HG03378 (cell line): ENCODE results near the gene TMEM132C.

Source experiments
- ATAC-seq: cut with Tn5 transposase; IDR thresholded peaks from one replicate; pipeline ENCODE4 v1.9.1; 2021; ENCODE audit warnings: mild to moderate bottlenecking, moderate library complexity; ENCODE audit not compliant: unreplicated experiment

Gene TMEM132C

DNA sequence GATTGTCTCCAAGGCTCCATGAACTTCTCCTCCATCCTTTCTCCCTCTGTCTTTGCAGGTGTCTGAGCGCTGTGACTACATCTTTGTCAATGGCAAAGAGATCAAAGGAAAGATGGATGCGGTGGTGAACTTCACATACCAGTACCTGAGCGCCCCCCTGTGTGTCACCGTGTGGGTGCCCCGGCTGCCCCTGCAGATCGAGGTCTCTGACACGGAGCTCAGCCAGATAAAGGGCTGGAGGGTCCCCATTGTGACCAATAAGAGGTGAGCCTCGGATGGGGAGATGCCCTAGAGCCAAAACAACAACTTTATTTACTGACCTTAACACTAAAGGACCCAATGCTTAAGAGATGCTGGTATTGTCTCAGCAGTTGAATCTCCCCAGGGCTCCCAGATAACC lies 426.8 kb downstream of the TMEM132C start:
- no peak for ATAC-seq

DNA sequence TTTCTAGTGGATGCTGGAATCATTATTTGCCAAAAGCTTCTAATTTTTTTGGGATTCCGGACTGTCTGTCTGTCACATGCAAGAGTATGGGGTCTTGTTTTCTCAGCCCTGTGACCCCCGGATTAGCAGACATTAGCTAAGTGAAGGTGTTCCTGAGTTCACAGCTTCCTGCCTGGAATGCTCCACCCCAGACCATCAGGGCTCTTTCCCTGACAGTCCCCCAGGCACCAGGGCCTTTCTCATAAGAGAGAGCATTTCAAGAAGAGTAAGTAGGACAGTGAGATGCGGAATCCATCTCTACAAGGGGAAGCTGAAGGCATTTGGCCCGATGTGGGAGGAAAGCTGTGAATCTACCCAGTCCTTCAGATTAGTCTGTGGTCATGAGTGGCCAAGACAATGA lies 427.5 kb downstream of the TMEM132C start:
- ATAC-seq = no peak

DNA sequence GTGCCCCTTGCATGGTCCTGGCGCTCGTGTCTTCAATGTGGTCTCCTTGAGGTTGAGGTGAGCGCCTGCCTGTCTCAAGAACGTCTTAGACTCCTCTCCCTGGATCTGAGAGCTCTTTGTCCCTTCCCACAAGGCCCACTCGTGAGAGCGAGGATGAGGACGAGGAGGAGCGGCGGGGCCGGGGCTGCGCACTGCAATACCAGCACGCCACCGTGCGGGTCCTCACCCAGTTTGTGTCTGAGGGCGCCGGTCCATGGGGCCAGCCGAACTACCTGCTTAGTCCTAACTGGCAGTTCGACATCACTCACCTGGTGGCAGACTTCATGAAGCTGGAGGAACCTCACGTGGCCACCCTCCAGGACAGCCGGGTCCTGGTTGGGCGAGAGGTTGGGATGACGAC lies 428.7 kb downstream of the TMEM132C start:
- ATAC-seq = no peak

DNA sequence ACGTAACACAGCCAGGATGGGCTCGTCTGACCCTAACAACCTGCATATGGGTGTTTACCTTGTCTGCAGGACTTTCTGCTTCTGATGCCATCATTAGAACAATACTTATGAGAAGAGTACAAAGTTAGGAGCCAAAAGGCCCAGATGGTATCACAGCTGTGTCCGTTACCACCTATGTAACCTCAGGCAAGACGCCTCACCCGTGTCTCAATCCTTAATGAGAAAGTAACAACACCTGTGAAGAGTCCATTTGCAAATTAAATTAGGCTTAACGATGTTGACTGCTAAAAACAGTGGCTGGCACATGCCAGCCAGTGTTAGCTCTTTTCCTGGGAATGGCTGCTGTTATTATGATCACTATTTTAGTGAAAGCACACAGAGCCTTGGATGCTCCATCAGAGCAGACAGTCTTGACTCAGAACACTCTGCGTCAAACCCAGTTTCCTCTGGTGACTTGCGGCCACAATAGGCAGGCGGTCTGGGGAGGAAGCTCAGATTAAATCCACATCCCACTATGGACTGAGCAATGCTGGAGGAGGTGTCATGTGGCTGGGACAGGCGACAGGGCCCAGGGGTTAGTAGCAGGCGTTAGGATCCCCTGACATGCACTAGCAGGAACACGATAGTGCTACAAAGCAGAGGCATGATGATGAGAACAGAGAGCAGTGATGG lies 431.5 kb downstream of the TMEM132C start:
- no peak for ATAC-seq

DNA sequence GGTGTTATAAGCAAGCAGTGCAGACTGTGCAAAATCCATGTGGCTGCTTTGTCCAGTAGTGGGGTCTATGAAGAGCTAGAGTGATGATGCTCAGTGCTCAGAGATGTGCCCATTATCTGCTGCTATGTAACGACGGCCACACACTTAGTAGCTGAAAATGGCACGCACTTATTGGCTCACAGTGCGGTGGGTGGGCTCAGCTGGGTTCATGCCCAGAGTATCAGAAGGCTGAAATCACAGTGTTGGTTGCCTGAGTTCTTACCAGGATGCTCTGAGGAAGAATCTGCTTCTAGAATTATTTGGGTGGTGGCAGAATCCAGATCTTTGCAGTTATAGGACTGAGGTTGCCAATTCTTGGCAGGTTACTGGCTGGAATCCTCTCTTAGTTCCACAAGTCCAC lies 432.1 kb downstream of the TMEM132C start:
- ATAC-seq = no peak

DNA sequence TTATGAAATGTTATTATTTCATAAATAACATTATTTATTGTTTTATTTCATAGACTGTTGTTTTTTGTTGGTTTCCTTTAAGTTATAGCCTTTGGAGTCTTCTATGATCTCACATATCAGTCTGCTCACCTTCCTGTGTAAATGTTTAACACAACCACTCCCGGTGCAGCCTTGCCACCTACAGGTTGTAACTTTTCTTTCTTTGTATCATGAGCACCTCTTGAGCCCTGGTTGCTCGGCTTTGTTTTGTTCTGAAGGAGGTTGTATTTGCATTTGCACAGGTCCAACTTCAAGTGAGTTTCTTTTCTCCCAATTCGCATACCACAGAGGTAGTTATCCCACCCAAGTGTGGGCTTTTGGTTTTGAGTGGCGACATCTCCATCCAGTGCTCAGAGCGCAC lies 435.4 kb downstream of the TMEM132C start:
- no peak for ATAC-seq

DNA sequence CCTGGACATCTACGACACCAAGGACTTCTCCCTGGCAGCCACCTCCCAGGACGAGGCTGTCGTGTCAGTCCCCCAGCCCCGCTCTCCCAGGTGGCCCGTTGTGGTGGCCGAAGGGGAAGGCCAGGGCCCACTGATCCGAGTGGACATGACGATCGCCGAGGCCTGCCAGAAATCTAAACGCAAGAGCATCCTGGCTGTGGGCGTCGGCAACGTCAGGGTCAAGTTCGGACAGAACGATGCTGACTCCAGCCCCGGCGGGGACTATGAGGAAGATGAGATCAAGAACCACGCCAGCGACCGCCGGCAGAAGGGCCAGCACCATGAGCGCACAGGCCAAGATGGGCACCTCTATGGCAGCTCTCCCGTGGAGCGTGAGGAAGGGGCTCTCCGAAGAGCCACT lies 438.2 kb downstream of the TMEM132C start:
- ATAC-seq = no peak

DNA sequence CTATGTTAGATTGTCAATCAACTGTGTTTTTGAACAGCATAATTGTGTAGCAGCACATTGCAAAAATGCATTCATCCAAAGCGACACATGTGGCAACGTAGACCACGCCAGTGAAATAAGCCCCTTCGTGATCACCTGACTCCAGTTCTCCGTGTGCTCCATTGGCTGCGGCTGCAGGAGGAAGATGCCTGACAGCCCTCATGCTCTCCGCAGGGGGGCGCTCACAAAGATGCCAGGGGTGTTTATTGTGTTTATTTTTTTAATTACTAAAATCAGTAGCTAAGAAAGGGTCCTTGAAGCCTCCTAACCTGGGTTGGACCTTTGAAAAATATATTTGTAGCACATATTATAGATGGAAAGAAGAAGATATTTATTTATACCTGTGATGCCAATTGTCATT lies 440.5 kb downstream of the TMEM132C start:
- ATAC-seq = no peak

DNA sequence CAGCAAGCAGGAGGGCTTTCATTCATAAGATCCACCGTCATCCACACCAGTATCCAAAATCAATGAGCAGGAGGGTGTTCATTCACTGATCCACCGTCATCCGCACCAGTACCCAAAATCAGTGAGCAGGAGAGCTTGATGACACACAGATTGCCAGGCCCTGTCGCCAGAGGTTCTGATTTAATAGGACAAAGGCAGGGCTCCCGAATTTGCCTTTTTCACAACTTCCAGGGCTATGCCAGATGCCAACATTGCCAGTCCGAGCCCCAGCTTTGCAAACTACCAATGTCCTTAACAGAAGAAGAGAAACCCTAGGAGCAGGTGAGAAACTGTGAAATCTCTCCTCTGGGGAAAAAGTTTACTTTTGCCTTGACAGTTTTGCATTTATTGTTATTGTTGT lies 441.8 kb downstream of the TMEM132C start:
- no peak for ATAC-seq

DNA sequence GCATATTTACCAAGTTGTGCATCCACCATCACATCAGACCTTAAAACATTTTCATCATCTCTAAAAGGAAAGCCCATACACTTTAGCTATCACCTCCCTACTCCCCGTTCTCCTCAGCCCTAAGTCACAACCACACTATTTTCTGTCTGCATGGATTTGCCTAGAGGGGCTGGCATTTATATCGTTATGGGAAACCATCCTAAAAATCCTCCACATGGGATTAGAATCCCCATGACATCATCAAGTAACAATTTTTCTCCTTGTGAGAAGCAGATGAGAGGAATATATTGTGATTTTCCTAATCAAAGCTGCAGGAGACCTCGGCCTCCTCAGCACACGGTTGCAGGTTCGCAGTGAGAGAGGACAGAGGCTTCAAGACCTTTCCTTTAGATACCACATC lies 442.7 kb downstream of the TMEM132C start:
- ATAC-seq = no peak

DNA sequence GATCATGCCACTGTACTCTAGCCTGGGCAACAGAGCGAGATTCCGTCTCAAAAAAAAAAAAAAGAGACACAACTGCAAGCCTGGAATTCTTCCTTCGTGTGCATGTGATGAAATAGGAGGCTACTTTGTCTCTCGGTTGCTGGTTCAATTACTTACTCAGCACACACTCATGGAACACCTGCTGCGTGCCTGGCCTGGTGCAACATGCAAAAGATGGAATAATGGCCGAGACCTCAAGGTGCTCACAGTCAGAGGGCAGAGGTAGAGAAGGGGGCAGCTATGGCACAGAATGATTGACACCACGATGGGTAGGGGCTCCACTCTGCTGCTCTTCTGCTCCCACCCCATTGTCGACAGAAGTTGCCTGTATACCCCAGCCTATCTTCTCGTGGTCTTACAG lies 444.5 kb downstream of the TMEM132C start:
- no peak for ATAC-seq

DNA sequence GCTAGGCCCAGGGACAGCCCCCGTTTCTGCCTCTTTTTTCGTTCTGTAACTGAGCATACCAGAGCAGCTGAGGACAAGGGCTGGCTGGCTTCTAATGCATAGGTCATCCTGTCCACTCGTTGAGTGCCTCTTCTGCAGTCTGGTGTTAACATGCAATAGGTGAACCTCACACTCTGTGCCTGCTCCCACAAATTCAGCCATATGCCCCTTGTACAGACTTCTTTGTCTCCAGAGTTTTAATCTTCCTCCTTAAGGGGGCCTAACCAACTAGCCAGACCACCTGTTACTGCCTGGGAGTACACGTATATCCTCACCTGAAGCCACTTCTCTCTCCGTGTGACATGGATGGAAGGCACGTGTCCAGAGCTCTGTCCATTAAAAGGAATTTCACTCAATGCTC lies 445.7 kb downstream of the TMEM132C start:
- no peak for ATAC-seq

DNA sequence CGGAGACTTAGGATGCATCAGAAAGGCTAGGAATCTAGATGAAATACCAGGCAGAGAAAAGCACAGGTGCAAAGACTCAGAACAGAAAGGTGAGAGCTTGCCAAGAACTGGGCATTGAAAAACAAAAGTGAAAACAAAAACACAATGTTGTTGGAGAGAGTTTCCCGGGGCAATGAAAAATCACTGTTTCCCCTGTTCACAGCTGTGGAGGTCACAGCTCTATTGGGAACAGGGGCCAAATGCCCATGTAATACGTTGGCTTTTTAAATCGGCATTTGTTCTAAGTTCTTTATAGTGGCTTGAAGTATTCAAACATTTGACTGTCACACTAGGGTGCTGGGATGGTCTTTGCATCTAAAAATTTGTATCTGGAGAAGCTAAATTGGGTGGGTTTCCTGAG lies 448.5 kb downstream of the TMEM132C start:
- ATAC-seq = no peak

DNA sequence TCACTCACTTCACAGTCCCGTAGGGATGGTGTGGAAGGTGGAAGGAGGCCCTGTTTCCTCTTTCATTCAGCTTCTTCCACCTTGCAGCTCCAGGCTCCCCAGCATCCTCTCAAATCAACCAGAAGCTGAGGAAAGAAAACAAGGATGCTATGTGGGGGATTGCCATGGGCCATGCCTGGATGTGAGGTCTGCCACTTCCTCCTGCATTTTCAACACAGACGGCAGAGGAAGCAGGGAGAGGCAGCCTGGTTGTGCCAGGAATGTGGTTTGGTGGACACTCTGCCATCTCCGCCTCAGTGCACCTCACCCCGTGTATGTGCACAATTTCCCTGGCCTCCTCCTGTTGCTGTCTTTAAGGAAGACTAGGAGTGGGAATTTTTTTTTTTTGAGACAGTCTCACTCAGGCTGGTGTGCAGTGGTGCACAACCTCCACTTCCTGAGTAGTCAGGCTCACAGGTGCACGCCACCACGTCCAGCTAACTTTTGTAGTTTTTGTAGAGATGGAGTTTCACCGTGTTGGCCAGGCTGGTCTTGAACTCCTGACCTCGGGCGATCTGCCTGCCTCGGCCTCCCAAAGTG lies 457.6 kb downstream of the TMEM132C start:
- ATAC-seq = no peak

DNA sequence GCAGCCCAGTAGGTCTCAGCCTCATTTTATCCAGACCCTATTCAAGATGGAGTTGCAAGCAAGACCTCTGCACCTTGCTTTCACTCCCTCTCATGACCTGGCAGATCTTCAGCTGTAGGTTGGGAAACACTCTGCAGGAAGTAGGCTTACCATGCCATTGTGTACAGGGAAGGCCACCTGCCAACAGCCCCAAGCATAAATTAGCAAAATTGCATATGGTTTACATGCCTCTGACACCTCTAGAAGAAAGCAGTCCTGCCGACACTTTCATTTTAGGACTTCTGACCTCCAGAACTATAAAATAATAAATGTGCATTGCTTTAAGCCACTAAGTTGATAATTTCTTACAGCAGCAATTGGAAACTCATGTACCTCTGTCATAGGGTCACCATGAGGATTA lies 459.9 kb downstream of the TMEM132C start:
- ATAC-seq = no peak

DNA sequence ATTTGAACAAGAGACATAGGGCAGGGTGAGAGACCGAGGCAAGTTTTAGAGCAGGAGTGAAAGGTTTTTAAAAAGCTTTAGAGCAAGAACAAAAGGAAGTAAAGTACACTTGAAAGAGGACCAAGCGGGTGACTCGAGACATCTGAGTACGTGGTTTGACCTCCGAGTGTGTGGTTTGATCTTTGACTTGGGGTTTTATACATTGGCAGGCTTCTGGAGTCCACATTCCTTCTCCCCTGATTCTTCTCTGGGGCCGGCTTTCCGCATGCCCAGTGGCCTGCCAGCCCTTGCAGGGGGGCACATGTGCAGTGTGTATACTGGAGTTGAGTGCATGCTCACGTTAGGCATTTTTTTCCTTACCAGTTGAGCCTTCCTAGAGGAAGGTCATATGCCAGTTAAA lies 460.5 kb downstream of the TMEM132C start:
- no peak for ATAC-seq

DNA sequence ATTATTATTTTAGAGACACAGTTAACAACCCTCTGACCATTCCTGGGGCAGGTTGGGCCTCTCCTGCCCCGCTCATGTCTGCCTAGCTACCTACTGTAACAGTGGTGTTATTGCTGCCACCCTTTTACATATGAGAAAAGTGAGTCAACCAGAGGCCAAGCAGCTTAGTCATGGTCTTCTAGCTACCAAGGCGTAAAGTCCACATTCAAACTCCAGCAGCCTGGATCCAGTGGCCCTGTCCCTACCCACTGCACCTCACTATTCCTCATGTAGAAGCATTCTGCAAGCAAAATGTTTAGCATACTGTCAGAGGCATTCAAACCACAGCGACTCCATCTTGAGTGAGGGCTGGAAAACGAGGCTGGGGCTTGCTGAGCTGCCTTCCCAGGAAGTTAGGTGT lies 461.0 kb downstream of the TMEM132C start:
- ATAC-seq = no peak

DNA sequence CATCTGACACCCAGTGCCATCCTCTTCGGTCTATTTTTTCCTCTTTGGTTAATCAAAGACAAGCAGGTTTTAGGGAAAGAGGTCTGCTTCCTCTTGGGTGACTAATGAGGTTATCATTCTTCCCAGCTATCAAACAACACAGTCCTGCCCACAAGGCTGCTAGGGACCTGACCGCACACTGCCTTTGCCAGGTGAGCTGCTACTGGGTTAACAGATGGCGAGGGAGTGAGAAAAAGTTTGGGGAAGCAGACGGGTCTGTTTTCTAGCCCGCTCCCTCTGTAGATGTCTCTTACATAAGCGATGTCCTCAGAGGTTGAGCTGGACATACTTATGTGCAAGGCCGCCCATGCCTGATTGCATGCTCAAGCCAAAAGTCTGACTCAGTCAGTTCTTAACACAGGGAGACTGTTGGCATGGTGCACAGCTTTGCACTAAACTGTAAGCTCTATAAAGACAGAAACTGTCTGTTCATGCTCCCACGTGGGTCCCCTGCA lies 462.7 kb downstream of the TMEM132C start:
- ATAC-seq = no peak

DNA sequence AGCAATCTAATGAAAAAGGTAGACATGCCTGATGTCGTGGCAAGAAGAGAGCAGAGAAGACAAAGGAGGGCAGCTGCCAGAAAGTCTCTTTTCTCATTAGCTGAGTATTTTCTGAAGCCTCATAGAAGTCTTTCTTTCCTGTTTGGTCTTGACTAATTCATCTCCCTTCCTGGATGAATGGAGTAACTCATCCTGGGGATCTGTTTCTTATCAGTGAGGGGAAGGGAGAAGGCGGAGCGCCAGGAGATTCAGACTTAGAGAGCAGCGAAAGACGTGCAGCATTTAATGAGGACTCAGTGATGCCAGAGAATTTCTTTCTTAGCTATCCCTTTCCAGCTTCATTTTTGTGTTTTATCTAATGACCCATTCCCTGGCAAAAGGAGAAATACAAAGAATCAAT lies 467.4 kb downstream of the TMEM132C start:
- no peak for ATAC-seq

DNA sequence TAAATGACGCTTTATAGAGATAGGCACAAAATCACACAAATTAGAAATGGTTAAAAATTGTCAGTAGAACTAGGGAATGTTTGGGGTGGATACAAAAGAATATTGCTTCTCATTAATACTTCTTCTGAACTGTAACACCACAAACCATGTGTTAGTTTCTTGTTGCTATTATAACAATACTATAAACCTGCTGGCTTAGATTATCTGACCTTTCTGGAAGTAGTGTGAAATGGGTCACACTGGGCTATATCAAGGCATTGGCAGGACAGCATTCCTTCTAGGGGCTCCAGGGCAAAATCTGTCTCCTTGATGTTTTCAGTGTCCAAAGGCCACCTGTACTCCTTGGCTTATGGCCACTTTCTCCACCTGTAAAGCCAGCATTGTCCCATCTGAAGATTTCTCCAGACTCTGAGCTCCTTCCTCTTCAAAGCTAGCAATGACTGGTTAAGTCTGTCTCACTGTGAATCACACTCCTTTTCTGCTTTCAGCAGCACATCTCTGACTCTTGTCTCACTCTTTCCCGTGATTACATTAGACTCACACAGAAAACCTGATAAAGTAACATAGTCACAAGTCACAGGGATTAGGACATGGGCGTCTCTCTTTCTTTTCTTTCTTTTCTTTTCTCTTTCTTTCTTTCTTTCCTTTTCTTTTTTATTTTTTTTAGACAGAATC lies 470.5 kb downstream of the TMEM132C start:
- no peak for ATAC-seq

DNA sequence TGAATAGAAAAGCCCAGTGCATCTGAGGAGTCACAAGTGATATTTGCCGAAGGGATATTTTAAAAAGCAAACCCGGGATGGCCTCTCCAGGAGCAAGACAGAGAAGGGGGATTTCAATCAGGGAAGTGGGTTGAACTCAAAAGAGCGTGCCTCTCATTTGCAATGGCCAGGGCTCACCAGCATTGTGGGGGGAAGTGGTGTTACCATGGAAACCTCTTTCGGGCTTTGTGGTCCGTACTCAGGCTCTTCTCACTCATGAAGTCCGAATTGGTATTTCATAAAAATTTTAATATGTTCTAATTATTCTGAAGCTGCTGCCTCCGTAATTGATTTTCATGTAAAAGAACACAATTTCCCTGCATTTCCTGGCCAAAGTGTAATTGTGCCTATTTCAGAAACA lies 476.9 kb downstream of the TMEM132C start:
- ATAC-seq = no peak
